Esophagus muscularis mucosa (tissue), 4 donors: ENCODE results near the gene SIX5. TPM values are rescaled to one million over a fixed set of nuclear protein-coding genes. Genes with fewer than 3 reads are reported as not detected.
A peak's percentile ranks its signal among the peaks of the same experiment; 100 is the strongest.

ENCODE experiments used
- DNase-seq: peaks from one replicate; pipeline ENCODE4 v3.0.0-alpha.2; 2017; ENCODE audit errors: extremely low spot score
- H3K27ac ChIP-seq, 4 donors: fragments of 200-600 bp; sonication (generic); replicated peaks in 1 of 4; 1 replicate in 3 of 4; 2 replicates in 1 of 4; pipeline ENCODE4 v1.5.1; 2016 to 2019; ENCODE audit warnings: mild to moderate bottlenecking in 1 of 4
- H3K27me3 ChIP-seq, 4 donors: fragments of 200-600 bp; sonication (generic); one replicate each; pipeline versions ENCODE4 v1.5.1 to v1.6.0; 2016 to 2019
- H3K36me3 ChIP-seq, 4 donors: fragments of 200-600 bp; sonication (generic); one replicate each; pipeline ENCODE4 v1.5.1; 2016 to 2019
- H3K4me1 ChIP-seq, 4 donors: fragments of 200-600 bp; sonication (generic); one replicate each; pipeline ENCODE4 v1.5.1; 2016 to 2019
- H3K4me3 ChIP-seq, 4 donors: fragments of 200-600 bp; sonication (generic); 1 replicate in 2 of 4; 2 replicates in 2 of 4; pipeline ENCODE4 v1.5.1; 2016 to 2019; ENCODE audit warnings: mild to moderate bottlenecking in 4 of 4, moderate library complexity in 1 of 4
- H3K9me3 ChIP-seq, 4 donors: fragments of 200-600 bp; sonication (generic); 1 replicate in 3 of 4; 2 replicates in 1 of 4; pipeline ENCODE4 v1.5.1; 2016 to 2019
- CTCF ChIP-seq, 3 experiments: fragments of 200-600 bp in 2 of 3; fragments of 450-650 bp in 1 of 3; sonication (generic) in 2 of 3; IDR thresholded peaks; one replicate each; pipeline ENCODE4 v1.5.1; 2017 to 2019; ENCODE audit warnings: antibody characterized with exemption in 3 of 3, mild to moderate bottlenecking in 2 of 3, moderate library complexity in 1 of 3
- EP300 ChIP-seq: sonication (generic); formaldehyde crosslinking; IDR thresholded peaks from one replicate; pipeline ENCODE4 v1.6.1; 2017; ENCODE audit warnings: antibody characterized with exemption
- POLR2A ChIP-seq: fragments of 450-650 bp; IDR thresholded peaks from one replicate; pipeline ENCODE4 v1.6.1; 2017; ENCODE audit warnings: antibody characterized with exemption, moderate library complexity, mild to moderate bottlenecking, low read depth
- POLR2AphosphoS5 ChIP-seq, 2 donors: sonication (generic); formaldehyde crosslinking; IDR thresholded peaks; one replicate each; pipeline ENCODE4 v1.6.1; 2017; ENCODE audit warnings: antibody characterized with exemption in 2 of 2
- WGBS: methylation state at CpG from one replicate; pipeline ENCODE4 v1.1.5; 2018; 5-methylcytosine and 5-hydroxymethylcytosine counted together
- intact Hi-C: fragments of 100-400 bp; cut with DNase I; formaldehyde crosslinking; loops from one replicate; pipeline ENCODE4 v1.15.1; 2023
- total RNA-seq, 4 donors: library from RNA; depleted of rRNA; stranded (reverse); fragments of >200 nt; gene quantifications; one replicate each; pipeline versions ENCODE4 v1.1.0 to v1.2.1, GENCODE V29; 2016

SIX5 gene
- total RNA-seq, 4 donors from 2014 or later, result 18.2 to 39.9 (median 28.8) TPM

- Histone ChIP-seq H3K36me3 (peaks cover 0 to 7% (median 0%) of the 10 kb centered on the region in 4 donors), H3K9me3 (no peaks in the 10 kb centered on the region), H3K27ac (peak overlapping the region; percentile 91 to 98 (median 97)), H3K27me3 (no peaks in the 10 kb centered on the region), H3K4me1 (peaks cover 38 to 52% (median 46%) of the 10 kb centered on the region in 4 donors), H3K4me3 (no peak overlapping the region)
- WGBS, result 91% methylated on average over 6 of the region's 15 CpGs
- TF ChIP-seq CTCF (IDR thresholded peaks at IDR 0.05) (no peak), POLR2A (no peak)
- DNase-seq, result no peak
- intact Hi-C loops, result no loop called here
These were observed 6.0 kb downstream of the SIX5 start for GRCh38 chr19:45762870-45763631.

GRCh38 chr19:45761714-45762113, 7.3 kb downstream of the SIX5 start:
- Histone ChIP-seq H3K4me1 (peaks cover 32 to 42% (median 39%) of the 10 kb centered on the region in 4 donors), H3K36me3 (peaks cover 0 to 7% (median 0%) of the 10 kb centered on the region in 4 donors), H3K27ac (no peak overlapping the region), H3K4me3 (no peak overlapping the region), H3K9me3 (no peaks in the 10 kb centered on the region), H3K27me3 (no peaks in the 10 kb centered on the region)
- 78% methylated on average over 11 of the region's 17 CpGs for WGBS
- DNase-seq, result no peak
- TF ChIP-seq POLR2AphosphoS5 (IDR thresholded peaks at IDR 0.05), result no peak
- no peak for TF ChIP-seq CTCF (IDR thresholded peaks at IDR 0.05)
- no peak for TF ChIP-seq EP300
- TF ChIP-seq POLR2A, result no peak
- intact Hi-C loops, result no loop called here

- DNase-seq, result no peak
- H3K36me3 ChIP-seq, result no peaks in the 10 kb centered on the region
- H3K4me1 ChIP-seq, result peaks cover 4 to 14% (median 12%) of the 10 kb centered on the region in 4 donors
- no peaks in the 10 kb centered on the region for H3K27me3 ChIP-seq
- H3K27ac ChIP-seq, result no peak overlapping the region
- 76% methylated on average over 3 of the region's 9 CpGs for WGBS
- H3K4me3 ChIP-seq, result no peak overlapping the region
- intact Hi-C loops, result no loop called here
- H3K9me3 ChIP-seq, result no peaks in the 10 kb centered on the region
- TF ChIP-seq CTCF (IDR thresholded peaks at IDR 0.05) (no peak), POLR2AphosphoS5 (IDR thresholded peaks at IDR 0.05) (no peak), POLR2A (no peak), EP300 (no peak)
These were observed 10.1 kb downstream of the SIX5 start for GRCh38 chr19:45758921-45759320.

- Histone ChIP-seq H3K36me3 (no peaks in the 10 kb centered on the region), H3K9me3 (no peaks in the 10 kb centered on the region), H3K4me1 (peaks cover 0 to 1% (median 0%) of the 10 kb centered on the region in 4 donors), H3K4me3 (no peak overlapping the region), H3K27me3 (no peaks in the 10 kb centered on the region), H3K27ac (no peak overlapping the region)
- intact Hi-C loops, result no loop called here
- no peak for TF ChIP-seq CTCF (IDR thresholded peaks at IDR 0.05)
- TF ChIP-seq POLR2A, result no peak
- TF ChIP-seq POLR2AphosphoS5 (IDR thresholded peaks at IDR 0.05), result no peak
- no peak for TF ChIP-seq EP300
- 82% methylated on average over 9 of the region's 9 CpGs for WGBS
- DNase-seq, result no peak
These were observed 11.4 kb downstream of the SIX5 start for GRCh38 chr19:45757695-45758094.
